ENCODE measurements around the gene JSRP1.
A peak's percentile ranks its signal among the peaks of the same experiment; 100 is the strongest.
"Not testable (repeated sequence)": the region's sequence is repeated elsewhere in the genome, so short reads cannot be mapped to it uniquely, and the experiment has no call there.

JSRP1 gene

GRCh38 chr19:2282862-2283237 lies 26.6 kb upstream of the JSRP1 start:
- Histone ChIP-seq H3K4me1 (ENCODE audit: control insufficient read depth in 1 of 2, insufficient read depth in 1 of 2, low read depth in 1 of 2, low read length in 1 of 2) (peaks cover 79 to 84% of the 10 kb centered on the region in 2 experiments), H3K27me3 (no peaks in the 10 kb centered on the region), H3K36me3 (peaks cover 18% of the 10 kb centered on the region), H3K4me3 (ENCODE audit: low read depth in 1 of 2, low read length in 1 of 2) (peak overlapping the region; percentile 83 to 92), H3K27ac (peak overlapping the region; percentile 99), H3K9me3 (no peaks in the 10 kb centered on the region)
- TF ChIP-seq, protein P1, sequence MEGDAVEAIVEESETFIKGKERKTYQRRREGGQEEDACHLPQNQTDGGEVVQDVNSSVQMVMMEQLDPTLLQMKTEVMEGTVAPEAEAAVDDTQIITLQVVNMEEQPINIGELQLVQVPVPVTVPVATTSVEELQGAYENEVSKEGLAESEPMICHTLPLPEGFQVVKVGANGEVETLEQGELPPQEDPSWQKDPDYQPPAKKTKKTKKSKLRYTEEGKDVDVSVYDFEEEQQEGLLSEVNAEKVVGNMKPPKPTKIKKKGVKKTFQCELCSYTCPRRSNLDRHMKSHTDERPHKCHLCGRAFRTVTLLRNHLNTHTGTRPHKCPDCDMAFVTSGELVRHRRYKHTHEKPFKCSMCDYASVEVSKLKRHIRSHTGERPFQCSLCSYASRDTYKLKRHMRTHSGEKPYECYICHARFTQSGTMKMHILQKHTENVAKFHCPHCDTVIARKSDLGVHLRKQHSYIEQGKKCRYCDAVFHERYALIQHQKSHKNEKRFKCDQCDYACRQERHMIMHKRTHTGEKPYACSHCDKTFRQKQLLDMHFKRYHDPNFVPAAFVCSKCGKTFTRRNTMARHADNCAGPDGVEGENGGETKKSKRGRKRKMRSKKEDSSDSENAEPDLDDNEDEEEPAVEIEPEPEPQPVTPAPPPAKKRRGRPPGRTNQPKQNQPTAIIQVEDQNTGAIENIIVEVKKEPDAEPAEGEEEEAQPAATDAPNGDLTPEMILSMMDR (IDR thresholded peaks at IDR 0.05), result no peak

GRCh38 chr19:2282062-2282861 lies 26.0 kb upstream of the JSRP1 start, which contains the start of gene PEAK3:
Gene PEAK3 (minus strand): TSS chr19:2282175. CDS start chr19:2280931, 1,244 bp downstream.
- H3K4me1 ChIP-seq (ENCODE audit: control insufficient read depth in 1 of 2, insufficient read depth in 1 of 2, low read depth in 1 of 2, low read length in 1 of 2), result peaks cover 77 to 79% of the 10 kb centered on the region in 2 experiments
- no peaks in the 10 kb centered on the region for H3K27me3 ChIP-seq
- H3K36me3 ChIP-seq, result peaks cover 24% of the 10 kb centered on the region
- peak within 1 kb of the TSS; percentile 99 for H3K27ac ChIP-seq
- TF ChIP-seq, protein P1 (IDR thresholded peaks at IDR 0.05), result peak; percentile 32
- H3K4me3 ChIP-seq (ENCODE audit: low read depth in 1 of 2, low read length in 1 of 2), result peak within 1 kb of the TSS; percentile 83 to 92
- no peaks in the 10 kb centered on the region for H3K9me3 ChIP-seq

GRCh38 chr19:2281265-2282061 lies 25.2 kb upstream of the JSRP1 start:
- peaks cover 77 to 79% of the 10 kb centered on the region in 2 experiments for H3K4me1 ChIP-seq (ENCODE audit: control insufficient read depth in 1 of 2, insufficient read depth in 1 of 2, low read depth in 1 of 2, low read length in 1 of 2)
- H3K9me3 ChIP-seq, H3K27me3 ChIP-seq: not testable (repeated sequence)
- H3K36me3 ChIP-seq, result peaks cover 32% of the 10 kb centered on the region
- H3K27ac ChIP-seq, result peak overlapping the region; percentile 99
- peak overlapping the region; percentile 83 to 92 for H3K4me3 ChIP-seq (ENCODE audit: low read depth in 1 of 2, low read length in 1 of 2)

DNA sequence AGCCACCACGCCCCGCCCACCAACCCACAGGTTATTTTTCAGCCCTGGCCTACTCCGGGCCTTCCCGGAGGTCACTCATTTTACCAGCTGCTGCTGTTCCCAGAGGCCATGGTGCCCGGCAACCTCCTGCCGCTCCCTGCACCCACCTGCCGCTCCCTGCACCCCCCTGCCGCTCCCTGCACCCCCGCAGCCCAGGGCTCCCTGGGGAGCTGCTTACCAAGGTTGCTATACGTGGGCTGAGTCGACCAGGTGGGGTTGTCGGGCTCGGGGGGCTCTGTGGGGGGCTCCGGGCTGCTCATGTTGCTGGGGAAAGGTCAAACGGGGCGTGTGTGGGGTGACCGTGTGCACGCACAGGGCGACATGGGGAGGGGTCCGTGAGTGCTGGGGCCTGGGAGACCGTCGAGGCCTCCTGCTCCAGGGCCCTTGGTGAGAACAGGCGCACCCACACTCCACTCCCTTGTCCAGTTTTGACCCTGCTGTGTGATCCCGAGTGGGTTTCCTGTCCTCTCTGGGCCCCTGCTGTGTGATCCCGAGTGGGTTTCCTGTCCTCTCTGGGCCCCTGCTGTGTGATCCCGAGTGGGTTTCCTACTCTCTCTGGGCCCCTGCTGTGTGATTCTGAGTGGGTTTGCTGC lies 24.5 kb upstream of the JSRP1 start:
- H3K4me3 ChIP-seq (ENCODE audit: low read depth in 1 of 2, low read length in 1 of 2), result peak overlapping the region; percentile 61 to 83
- H3K4me1 ChIP-seq (ENCODE audit: control insufficient read depth in 1 of 2, insufficient read depth in 1 of 2, low read depth in 1 of 2, low read length in 1 of 2), result peaks cover 76% of the 10 kb centered on the region in 2 experiments
- peak overlapping the region; percentile 99 for H3K27ac ChIP-seq
- TF ChIP-seq, protein P1 (IDR thresholded peaks at IDR 0.05), result no peak
- H3K36me3 ChIP-seq, result peaks cover 39% of the 10 kb centered on the region
- no peaks in the 10 kb centered on the region for H3K27me3 ChIP-seq
- H3K9me3 ChIP-seq, result no peaks in the 10 kb centered on the region

GRCh38 chr19:2278459-2279158 lies 22.4 kb upstream of the JSRP1 start:
- Histone ChIP-seq H3K4me1 (ENCODE audit: control insufficient read depth in 1 of 2, insufficient read depth in 1 of 2, low read depth in 1 of 2, low read length in 1 of 2) (peaks cover 75% of the 10 kb centered on the region in 2 experiments), H3K27ac (peak overlapping the region; percentile 74), H3K27me3 (no peaks in the 10 kb centered on the region), H3K4me3 (ENCODE audit: low read depth in 1 of 2, low read length in 1 of 2) (no peak overlapping the region), H3K36me3 (peaks cover 59% of the 10 kb centered on the region), H3K9me3 (no peaks in the 10 kb centered on the region)
- TF ChIP-seq, protein P1 (IDR thresholded peaks at IDR 0.05), result no peak

All from neutrophil (primary cell).